ENCODE measurements around the gene NRP2. TPM values are rescaled to one million over a fixed set of nuclear protein-coding genes. Genes with fewer than 3 reads are reported as not detected.

Gene NRP2
- total RNA-seq, 2 experiments from 2014 or later = 1.5 to 3.8 TPM

- intact Hi-C loops (cut with DNase I, micrococcal nuclease) = no loop called here
- Mint-ChIP-seq H3K27me3 (peaks cover 7% of the 10 kb centered on the region), H3K4me3 (no peak overlapping the region), H3K27ac (no peak overlapping the region), H3K36me3 (ENCODE audit: low read depth) (no peaks in the 10 kb centered on the region), H3K4me1 (no peaks in the 10 kb centered on the region), H3K9me3 (ENCODE audit: low read depth) (no peaks in the 10 kb centered on the region)
- DNase-seq = no peak
- ATAC-seq = no peak
- POLR2A ChIA-PET = no interaction called here
- CTCF ChIA-PET = interaction anchor here (0.7 kb wide), 1 partner anchor 223 kb away, joined by 3 read pairs; no protein-coding TSS in a partner anchor
Measured at GRCh38 chr2:205740381-205740780, 58.1 kb downstream of the NRP2 start.

- peaks cover 7% of the 10 kb centered on the region for H3K27me3 Mint-ChIP-seq
- ChIA-PET CTCF (interaction anchor here (0.7 kb wide), 1 partner anchor 222 kb away, joined by 3 read pairs; no protein-coding TSS in a partner anchor), POLR2A (no interaction called here)
- no peaks in the 10 kb centered on the region for H3K4me1 Mint-ChIP-seq
- intact Hi-C loops (cut with DNase I, micrococcal nuclease) = no loop called here
- H3K27ac Mint-ChIP-seq = no peak overlapping the region
- no peak overlapping the region for H3K4me3 Mint-ChIP-seq
- ATAC-seq (no peak), DNase-seq (no peak)
- no peaks in the 10 kb centered on the region for H3K9me3 Mint-ChIP-seq (ENCODE audit: low read depth)
- no peaks in the 10 kb centered on the region for H3K36me3 Mint-ChIP-seq (ENCODE audit: low read depth)
Measured at GRCh38 chr2:205741256-205741978, 59.1 kb downstream of the NRP2 start.

- ATAC-seq = no peak
- intact Hi-C loops (cut with DNase I, micrococcal nuclease) = no loop called here
Measured at GRCh38 chr2:205743137-205743536, 60.8 kb downstream of the NRP2 start.

GRCh38 chr2:205744074-205744591 lies 61.8 kb downstream of the NRP2 start:
- no peaks in the 10 kb centered on the region for H3K9me3 Mint-ChIP-seq (ENCODE audit: low read depth)
- POLR2A ChIA-PET = no interaction called here
- no peak overlapping the region for H3K4me3 Mint-ChIP-seq
- DNase-seq (no peak), ATAC-seq (no peak)
- no peaks in the 10 kb centered on the region for H3K36me3 Mint-ChIP-seq (ENCODE audit: low read depth)
- H3K4me1 Mint-ChIP-seq = no peaks in the 10 kb centered on the region
- intact Hi-C loops (cut with DNase I, micrococcal nuclease) = no loop called here
- CTCF ChIA-PET = interaction anchor here (0.5 kb wide), 1 partner anchor 481 kb away, joined by 3 read pairs; no protein-coding TSS in a partner anchor
- H3K27ac Mint-ChIP-seq = no peak overlapping the region
- peaks cover 7% of the 10 kb centered on the region for H3K27me3 Mint-ChIP-seq

More at GRCh38 chr2:205743137-205743536, 60.8 kb downstream of the NRP2 start:
- Mint-ChIP-seq H3K4me3 (no peak overlapping the region), H3K27ac (no peak overlapping the region), H3K36me3 (ENCODE audit: low read depth) (no peaks in the 10 kb centered on the region), H3K27me3 (peaks cover 7% of the 10 kb centered on the region), H3K4me1 (no peaks in the 10 kb centered on the region), H3K9me3 (ENCODE audit: low read depth) (no peaks in the 10 kb centered on the region)
- DNase-seq = no peak
- POLR2A ChIA-PET = no interaction called here
- CTCF ChIA-PET = no interaction called here

- CTCF ChIA-PET = interaction anchor here (0.5 kb wide), 2 partner anchors 91 to 1403 kb away, joined by 3 read pairs; no protein-coding TSS in a partner anchor
- intact Hi-C loops (cut with DNase I, micrococcal nuclease) = no loop called here
Measured at GRCh38 chr2:205745661-205746419, 63.5 kb downstream of the NRP2 start.

GRCh38 chr2:205746420-205746785 lies 64.1 kb downstream of the NRP2 start:
- H3K4me1 Mint-ChIP-seq = no peaks in the 10 kb centered on the region

More at GRCh38 chr2:205745661-205746419, 63.5 kb downstream of the NRP2 start:
- H3K4me3 Mint-ChIP-seq = no peak overlapping the region
- ATAC-seq (no peak), DNase-seq (no peak)
- no peaks in the 10 kb centered on the region for H3K36me3 Mint-ChIP-seq (ENCODE audit: low read depth)
- no peak overlapping the region for H3K27ac Mint-ChIP-seq
- H3K9me3 Mint-ChIP-seq (ENCODE audit: low read depth) = no peaks in the 10 kb centered on the region
- H3K4me1 Mint-ChIP-seq = no peaks in the 10 kb centered on the region
- H3K27me3 Mint-ChIP-seq = peaks cover 8% of the 10 kb centered on the region
- POLR2A ChIA-PET = no interaction called here

GRCh38 chr2:205747829-205748386 lies 65.6 kb downstream of the NRP2 start:
- intact Hi-C loops (cut with DNase I, micrococcal nuclease) = no loop called here
- H3K36me3 Mint-ChIP-seq (ENCODE audit: low read depth) = no peaks in the 10 kb centered on the region
- H3K4me1 Mint-ChIP-seq = no peaks in the 10 kb centered on the region
- no peaks in the 10 kb centered on the region for H3K9me3 Mint-ChIP-seq (ENCODE audit: low read depth)
- H3K27ac Mint-ChIP-seq = no peak overlapping the region
- H3K4me3 Mint-ChIP-seq = no peak overlapping the region
- ATAC-seq (no peak), DNase-seq (no peak)
- peaks cover 5% of the 10 kb centered on the region for H3K27me3 Mint-ChIP-seq
- CTCF ChIA-PET = no interaction called here
- POLR2A ChIA-PET = no interaction called here

More at GRCh38 chr2:205746420-205746785, 64.1 kb downstream of the NRP2 start:
- intact Hi-C loops (cut with DNase I, micrococcal nuclease) = no loop called here
- Mint-ChIP-seq H3K36me3 (ENCODE audit: low read depth) (no peaks in the 10 kb centered on the region), H3K27ac (no peak overlapping the region), H3K27me3 (peaks cover 7% of the 10 kb centered on the region), H3K4me3 (no peak overlapping the region), H3K9me3 (ENCODE audit: low read depth) (no peaks in the 10 kb centered on the region)
- DNase-seq (no peak), ATAC-seq (no peak)
- ChIA-PET POLR2A (no interaction called here), CTCF (no interaction called here)

- Mint-ChIP-seq H3K27me3 (peaks cover 5% of the 10 kb centered on the region), H3K4me1 (no peaks in the 10 kb centered on the region), H3K4me3 (no peak overlapping the region), H3K27ac (no peak overlapping the region), H3K9me3 (ENCODE audit: low read depth) (no peaks in the 10 kb centered on the region), H3K36me3 (ENCODE audit: low read depth) (no peaks in the 10 kb centered on the region)
- ChIA-PET CTCF (no interaction called here), POLR2A (no interaction called here)
- DNase-seq = peak; percentile 15
- intact Hi-C loops (cut with DNase I, micrococcal nuclease) = no loop called here
- peak; percentile 66 for ATAC-seq
Measured at GRCh38 chr2:205748639-205749038, 66.3 kb downstream of the NRP2 start.

GRCh38 chr2:205749078-205749477 lies 66.8 kb downstream of the NRP2 start:
- Mint-ChIP-seq H3K36me3 (ENCODE audit: low read depth) (no peaks in the 10 kb centered on the region), H3K4me3 (no peak overlapping the region), H3K27ac (no peak overlapping the region), H3K27me3 (peaks cover 5% of the 10 kb centered on the region), H3K4me1 (no peaks in the 10 kb centered on the region), H3K9me3 (ENCODE audit: low read depth) (no peaks in the 10 kb centered on the region)
- DNase-seq = no peak
- POLR2A ChIA-PET = no interaction called here
- intact Hi-C loops (cut with DNase I, micrococcal nuclease) = no loop called here
- ATAC-seq = no peak
- CTCF ChIA-PET = no interaction called here

- no peak for ATAC-seq
- no peak overlapping the region for H3K4me3 Mint-ChIP-seq
- peaks cover 5% of the 10 kb centered on the region for H3K27me3 Mint-ChIP-seq
- H3K27ac Mint-ChIP-seq = no peak overlapping the region
- ChIA-PET CTCF (no interaction called here), POLR2A (no interaction called here)
- intact Hi-C loops (cut with DNase I, micrococcal nuclease) = no loop called here
- H3K36me3 Mint-ChIP-seq (ENCODE audit: low read depth) = no peaks in the 10 kb centered on the region
- no peaks in the 10 kb centered on the region for H3K4me1 Mint-ChIP-seq
- no peaks in the 10 kb centered on the region for H3K9me3 Mint-ChIP-seq (ENCODE audit: low read depth)
- no peak for DNase-seq
Measured at GRCh38 chr2:205750797-205751196, 68.5 kb downstream of the NRP2 start.

GRCh38 chr2:205751569-205752031 lies 69.3 kb downstream of the NRP2 start:
- no peak for DNase-seq
- intact Hi-C loops (cut with DNase I, micrococcal nuclease) = no loop called here
- POLR2A ChIA-PET = no interaction called here
- H3K4me1 Mint-ChIP-seq = no peaks in the 10 kb centered on the region
- ATAC-seq = no peak
- H3K27me3 Mint-ChIP-seq = peaks cover 5% of the 10 kb centered on the region
- CTCF ChIA-PET = no interaction called here
- H3K36me3 Mint-ChIP-seq (ENCODE audit: low read depth) = no peaks in the 10 kb centered on the region
- no peaks in the 10 kb centered on the region for H3K9me3 Mint-ChIP-seq (ENCODE audit: low read depth)
- no peak overlapping the region for H3K4me3 Mint-ChIP-seq
- no peak overlapping the region for H3K27ac Mint-ChIP-seq
